ENCODE measurements around the gene BBX. TPM values are rescaled to one million over a fixed set of nuclear protein-coding genes. Genes with fewer than 3 reads are reported as not detected.

Gene BBX
- total RNA-seq, 1 experiment from 2014 or later, result 45.0 TPM

GRCh38 chr3:107818025-107818424 lies 295.3 kb downstream of the BBX start (continued):
- TF ChIP-seq NR2C2 (CRISPR knock-in tag; IDR thresholded peaks at IDR 0.05), result no peak
- no peak for TF ChIP-seq FOXP4 (CRISPR knock-in tag; IDR thresholded peaks at IDR 0.05)
- no peak for TF ChIP-seq EMX1 (CRISPR knock-in tag; IDR thresholded peaks at IDR 0.05)
- no peak for TF ChIP-seq ZNF425 (CRISPR knock-in tag; conservative IDR thresholded peaks at IDR 0.05)

GRCh38 chr3:107819656-107820055 lies 296.9 kb downstream of the BBX start:
- H3K4me3 Mint-ChIP-seq, result no peak overlapping the region
- DNase-seq (ENCODE audit: low spot score), result no peak
- H3K27ac Mint-ChIP-seq, result no peak overlapping the region

GRCh38 chr3:107822308-107822707 lies 299.5 kb downstream of the BBX start:
- POLR2A ChIA-PET, result no interaction called here
- H3K4me3 Mint-ChIP-seq, result no peak overlapping the region
- peak; percentile 82 for ATAC-seq
- H3K4me1 Mint-ChIP-seq, result peaks cover 8% of the 10 kb centered on the region
- CTCF ChIA-PET, result interaction anchor here (1.0 to 1.1 kb wide), 2 partner anchors 13 to 23 kb away, joined by 3 read pairs; no protein-coding TSS in a partner anchor
- H3K27ac Mint-ChIP-seq, result no peak overlapping the region
- no peaks in the 10 kb centered on the region for H3K36me3 Mint-ChIP-seq
- DNase-seq (ENCODE audit: low spot score), result no peak
- H3K27me3 Mint-ChIP-seq (ENCODE audit: low read depth), result no peaks in the 10 kb centered on the region; the same call in 1 of the 2 replicates
- H3K9me3 Mint-ChIP-seq, result no peaks in the 10 kb centered on the region
- TF ChIP-seq SMAD3 (CRISPR knock-in tag; IDR thresholded peaks at IDR 0.05; ENCODE audit: borderline replicate concordance), result no peak
- TF ChIP-seq CTCF (IDR thresholded peaks at IDR 0.05), result no peak
- TF ChIP-seq CBFB (CRISPR knock-in tag; IDR thresholded peaks at IDR 0.05; ENCODE audit: low read depth), result no peak
- no peak for TF ChIP-seq E2F4 (CRISPR knock-in tag; IDR thresholded peaks at IDR 0.05; ENCODE audit: borderline replicate concordance, low read depth)
- no peak for TF ChIP-seq ZNF219 (CRISPR knock-in tag; IDR thresholded peaks at IDR 0.05; ENCODE audit: borderline replicate concordance)
- no peak for TF ChIP-seq CREM (CRISPR knock-in tag; IDR thresholded peaks at IDR 0.05)
- no peak for TF ChIP-seq NFE2L1 (CRISPR knock-in tag; IDR thresholded peaks at IDR 0.05)

More at GRCh38 chr3:107819656-107820055, 296.9 kb downstream of the BBX start:
- peaks cover 22% of the 10 kb centered on the region for H3K4me1 Mint-ChIP-seq
- no peak for ATAC-seq
- H3K36me3 Mint-ChIP-seq, result no peaks in the 10 kb centered on the region
- TF ChIP-seq ZNF138 (CRISPR knock-in tag; conservative IDR thresholded peaks at IDR 0.05), result no peak
- no peak for TF ChIP-seq USF1 (CRISPR knock-in tag; IDR thresholded peaks at IDR 0.05)
- no peak for TF ChIP-seq NR3C1 (CRISPR knock-in tag; conservative IDR thresholded peaks at IDR 0.05; ENCODE audit: low read depth)
- no peak for TF ChIP-seq ERG (CRISPR knock-in tag; IDR thresholded peaks at IDR 0.05)
- no peak for TF ChIP-seq ESRRA (CRISPR knock-in tag; IDR thresholded peaks at IDR 0.05; ENCODE audit: borderline replicate concordance)
- TF ChIP-seq NFATC4 (CRISPR knock-in tag; IDR thresholded peaks at IDR 0.05), result no peak
- no peak for TF ChIP-seq RORB (CRISPR knock-in tag; IDR thresholded peaks at IDR 0.05)
- no peak for TF ChIP-seq OVOL2 (CRISPR knock-in tag; IDR thresholded peaks at IDR 0.05; ENCODE audit: borderline replicate concordance)
- no peak for TF ChIP-seq TEAD4 (CRISPR knock-in tag; IDR thresholded peaks at IDR 0.05)
- TF ChIP-seq CTCF (IDR thresholded peaks at IDR 0.05), result no peak
- no peak for TF ChIP-seq ZNF671 (CRISPR knock-in tag; IDR thresholded peaks at IDR 0.05)
- TF ChIP-seq ATF1 (CRISPR knock-in tag; IDR thresholded peaks at IDR 0.05), result no peak
- ChIA-PET CTCF (no interaction called here), POLR2A (no interaction called here)
- no peaks in the 10 kb centered on the region for H3K27me3 Mint-ChIP-seq (ENCODE audit: low read depth)
- no peaks in the 10 kb centered on the region for H3K9me3 Mint-ChIP-seq

Data from WTC11 (cell line).